ENCODE data around the gene ADRA2C.

Gene ADRA2C

GRCh38 chr4:3732076-3733028 lies 33.8 kb upstream of the ADRA2C start:
- DNase-seq (ENCODE audit: low read depth), result no peak
- TF ChIP-seq, protein P1, sequence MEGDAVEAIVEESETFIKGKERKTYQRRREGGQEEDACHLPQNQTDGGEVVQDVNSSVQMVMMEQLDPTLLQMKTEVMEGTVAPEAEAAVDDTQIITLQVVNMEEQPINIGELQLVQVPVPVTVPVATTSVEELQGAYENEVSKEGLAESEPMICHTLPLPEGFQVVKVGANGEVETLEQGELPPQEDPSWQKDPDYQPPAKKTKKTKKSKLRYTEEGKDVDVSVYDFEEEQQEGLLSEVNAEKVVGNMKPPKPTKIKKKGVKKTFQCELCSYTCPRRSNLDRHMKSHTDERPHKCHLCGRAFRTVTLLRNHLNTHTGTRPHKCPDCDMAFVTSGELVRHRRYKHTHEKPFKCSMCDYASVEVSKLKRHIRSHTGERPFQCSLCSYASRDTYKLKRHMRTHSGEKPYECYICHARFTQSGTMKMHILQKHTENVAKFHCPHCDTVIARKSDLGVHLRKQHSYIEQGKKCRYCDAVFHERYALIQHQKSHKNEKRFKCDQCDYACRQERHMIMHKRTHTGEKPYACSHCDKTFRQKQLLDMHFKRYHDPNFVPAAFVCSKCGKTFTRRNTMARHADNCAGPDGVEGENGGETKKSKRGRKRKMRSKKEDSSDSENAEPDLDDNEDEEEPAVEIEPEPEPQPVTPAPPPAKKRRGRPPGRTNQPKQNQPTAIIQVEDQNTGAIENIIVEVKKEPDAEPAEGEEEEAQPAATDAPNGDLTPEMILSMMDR (conservative IDR thresholded peaks at IDR 0.05; ENCODE audit: control insufficient read depth, insufficient read depth, low read depth, low read length), result no peak
- H3K4me3 ChIP-seq (ENCODE audit: control insufficient read depth, low read depth, low read length), result no peak overlapping the region

DNA sequence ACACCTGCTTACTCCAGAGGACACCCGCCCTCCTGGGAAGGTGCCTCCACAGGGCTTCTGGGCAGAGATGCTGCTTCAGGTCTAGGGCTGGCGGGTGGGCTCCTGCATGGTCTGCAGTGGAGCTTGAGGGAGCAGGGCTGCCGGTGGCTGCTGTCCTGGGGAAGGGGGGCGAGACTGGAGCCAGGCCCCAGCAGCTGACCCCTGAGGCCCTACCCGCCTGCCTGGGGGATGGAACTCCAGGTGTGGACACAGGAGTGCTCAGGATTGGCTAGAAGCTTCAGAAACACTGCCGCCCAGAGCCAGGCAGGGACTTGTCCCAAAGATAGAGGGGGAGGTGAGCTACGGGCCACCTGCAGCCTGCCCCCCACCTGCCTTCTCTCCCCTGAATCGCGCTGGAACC lies 33.0 kb upstream of the ADRA2C start:
- DNase-seq (ENCODE audit: low read depth), result no peak
- H3K4me3 ChIP-seq (ENCODE audit: control insufficient read depth, low read depth, low read length), result no peak overlapping the region
- TF ChIP-seq, protein P1 (conservative IDR thresholded peaks at IDR 0.05; ENCODE audit: control insufficient read depth, insufficient read depth, low read depth, low read length), result no peak

- DNase-seq (ENCODE audit: low read depth), result no peak
- H3K4me3 ChIP-seq (ENCODE audit: control insufficient read depth, low read depth, low read length), result no peak overlapping the region
- TF ChIP-seq, protein P1 (conservative IDR thresholded peaks at IDR 0.05; ENCODE audit: control insufficient read depth, insufficient read depth, low read depth, low read length), result no peak
Observed at GRCh38 chr4:3735196-3735595, 31.0 kb upstream of the ADRA2C start.

DNA sequence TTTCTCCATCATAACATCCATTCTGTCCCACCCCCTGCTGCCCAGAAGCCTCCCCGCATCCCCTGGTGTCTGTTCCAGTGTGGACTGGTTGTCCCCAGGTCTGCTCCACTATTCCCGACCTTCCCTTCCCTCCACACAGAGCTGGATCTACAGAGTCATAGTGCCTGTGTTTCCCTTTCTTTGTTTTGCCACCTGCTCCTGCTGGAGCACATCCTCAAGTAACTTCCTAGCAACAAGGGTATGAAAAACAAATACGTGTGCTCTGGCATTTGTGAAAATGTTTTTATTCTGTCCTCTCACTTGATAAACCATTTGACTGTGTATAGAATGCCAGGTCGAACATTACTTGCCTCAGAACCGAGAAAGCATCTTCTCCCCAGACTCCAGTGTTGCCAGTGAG lies 29.9 kb upstream of the ADRA2C start:
- DNase-seq (ENCODE audit: low read depth), result no peak
- TF ChIP-seq, protein P1 (conservative IDR thresholded peaks at IDR 0.05; ENCODE audit: control insufficient read depth, insufficient read depth, low read depth, low read length), result no peak
- H3K4me3 ChIP-seq (ENCODE audit: control insufficient read depth, low read depth, low read length), result no peak overlapping the region

GRCh38 chr4:3736806-3737205 lies 29.4 kb upstream of the ADRA2C start:
- no peak for DNase-seq (ENCODE audit: low read depth)
- no peak overlapping the region for H3K4me3 ChIP-seq (ENCODE audit: control insufficient read depth, low read depth, low read length)

GRCh38 chr4:3739577-3739976 lies 26.6 kb upstream of the ADRA2C start:
- no peak for DNase-seq (ENCODE audit: low read depth)
- H3K4me3 ChIP-seq (ENCODE audit: control insufficient read depth, low read depth, low read length), result no peak overlapping the region
- TF ChIP-seq, protein P1 (conservative IDR thresholded peaks at IDR 0.05; ENCODE audit: control insufficient read depth, insufficient read depth, low read depth, low read length), result no peak

More at GRCh38 chr4:3736806-3737205, 29.4 kb upstream of the ADRA2C start:
- TF ChIP-seq, protein P1 (conservative IDR thresholded peaks at IDR 0.05; ENCODE audit: control insufficient read depth, insufficient read depth, low read depth, low read length), result no peak

Data from fibroblast of mammary gland (primary cell).